Measurements from ENCODE around the gene MSGN1. TPM values are rescaled to one million over a fixed set of nuclear protein-coding genes. Genes with fewer than 3 reads are reported as not detected.

The MSGN1 gene
- total RNA-seq, 1 experiment from 2014 or later: not detected

DNA sequence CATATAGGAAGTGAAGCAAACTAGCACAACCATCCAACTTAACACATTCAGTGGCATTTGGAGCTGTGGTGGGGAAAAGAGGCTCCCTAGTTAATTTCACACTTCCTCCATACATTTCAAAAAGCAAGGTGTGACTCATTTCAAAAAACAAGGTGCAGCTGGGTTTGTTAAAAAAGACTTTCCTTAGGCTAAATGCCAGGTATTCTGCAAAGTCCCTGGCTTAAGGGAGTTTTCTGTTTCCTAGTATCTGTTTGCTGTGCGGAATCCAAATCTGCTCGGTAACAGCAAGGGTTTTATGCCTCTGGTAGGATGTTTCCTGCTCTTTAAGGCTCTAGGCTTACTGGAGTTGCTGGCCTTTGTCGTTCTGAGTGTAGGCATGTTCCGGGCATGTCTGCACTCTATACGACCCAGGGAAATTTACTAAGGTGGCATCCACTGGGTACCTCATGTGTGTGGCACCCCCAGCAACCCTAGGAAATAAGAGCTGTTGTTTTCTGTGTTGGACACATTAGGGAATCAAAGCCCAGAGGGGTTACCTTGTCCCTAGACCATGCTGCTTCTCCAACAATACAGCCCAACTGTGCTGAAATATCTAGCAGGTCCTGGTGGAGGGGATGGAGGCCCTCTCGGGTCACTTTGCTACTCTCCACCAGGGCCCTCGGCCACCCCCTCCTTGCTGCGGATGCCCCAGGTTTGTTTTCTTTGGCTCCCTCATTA is 634 bp upstream of the MSGN1 start:
- TF ChIP-seq CTCF (conservative IDR thresholded peaks at IDR 0.05): no peak
- Histone ChIP-seq H3K27me3 (ENCODE audit: insufficient read depth, low read length) (no peaks in the 10 kb centered on the region), H4K5ac (ENCODE audit: insufficient read length, low read depth, low read length) (no peak overlapping the region), H2BK5ac (ENCODE audit: insufficient read length, low read length) (no peak overlapping the region), H3K79me1 (ENCODE audit: insufficient read depth, low read depth, low read length, poor library complexity, severe bottlenecking) (no peaks in the 10 kb centered on the region), H3K27ac (ENCODE audit: insufficient read length, low read depth, low read length) (no peak overlapping the region), H2BK15ac (ENCODE audit: low read depth, low read length) (no peak overlapping the region), H2AFZ (ENCODE audit: low read length) (no peak overlapping the region), H3K79me2 (ENCODE audit: insufficient read depth, low read length) (no peaks in the 10 kb centered on the region), H3K23me2 (ENCODE audit: insufficient read length, low read depth, low read length, poor library complexity, severe bottlenecking) (no peaks in the 10 kb centered on the region), H3K56ac (ENCODE audit: insufficient read length, low read depth, low read length) (no peak overlapping the region), H3K14ac (ENCODE audit: insufficient read depth, low read length) (no peak overlapping the region; the same call in 1 of the 2 replicates), H3K4ac (ENCODE audit: low read depth, low read length) (no peak overlapping the region), H2BK120ac (ENCODE audit: low read depth, low read length, poor library complexity, severe bottlenecking) (no peak overlapping the region), H4K8ac (replicated peaks; ENCODE audit: insufficient read length, low read depth, low read length) (no peak overlapping the region), H3K4me2 (ENCODE audit: insufficient read depth, insufficient read length, low read length) (no peak overlapping the region), H3K18ac (ENCODE audit: insufficient read length, low read depth, low read length) (no peak overlapping the region), H3K4me1 (ENCODE audit: insufficient read depth, low read length) (no peaks in the 10 kb centered on the region), H4K20me1 (ENCODE audit: control insufficient read depth, insufficient read depth, insufficient read length) (no peaks in the 10 kb centered on the region), H3T11ph (ENCODE audit: low read length) (peak overlapping the region; percentile 30), H3K23ac (ENCODE audit: insufficient read length, low read depth, low read length) (no peak overlapping the region), H2AK5ac (ENCODE audit: insufficient read length, low read length) (no peak overlapping the region), H2BK20ac (ENCODE audit: low read depth, low read length, poor library complexity, severe bottlenecking) (no peak overlapping the region), H3K9ac (ENCODE audit: extremely low read depth, insufficient read length, low read length) (no peak overlapping the region), H3K9me3 (ENCODE audit: control insufficient read depth, low read depth, low read length) (no peaks in the 10 kb centered on the region), H4K91ac (ENCODE audit: insufficient read length, low read depth, low read length) (no peak overlapping the region), H2BK12ac (ENCODE audit: insufficient read length, low read depth, low read length) (no peak overlapping the region)
- WGBS (ENCODE audit: extremely low coverage, insufficient read length, low lambda C conversion rate): no CpG with 5 or more reads among the region's 8 CpGs
- peak; percentile 36 for DNase-seq
- Mint-ChIP-seq H3K4me1 (peaks cover 24 to 26% of the 10 kb centered on the region in 2 experiments), H3K4me3 (no peak overlapping the region), H3K9me3 (no peaks in the 10 kb centered on the region), H3K27ac (peak overlapping the region in 1 of 3 experiments; percentile 71; a peak in 1 of 7 replicates), H3K36me3 (ENCODE audit: insufficient read depth in 1 of 3, low read depth in 3 of 3) (no peaks in the 10 kb centered on the region), H3K27me3 (ENCODE audit: low read depth) (peaks cover 13% of the 10 kb centered on the region)

Measured in H9 (cell line).